Cortex of kidney (tissue), 1 donor: ENCODE results near the gene TBXAS1.

Experiments
- DNase-seq: peaks from one replicate; lab custom pipeline; 2025; lab: John Stamatoyannopoulos, UW

Gene TBXAS1

DNA sequence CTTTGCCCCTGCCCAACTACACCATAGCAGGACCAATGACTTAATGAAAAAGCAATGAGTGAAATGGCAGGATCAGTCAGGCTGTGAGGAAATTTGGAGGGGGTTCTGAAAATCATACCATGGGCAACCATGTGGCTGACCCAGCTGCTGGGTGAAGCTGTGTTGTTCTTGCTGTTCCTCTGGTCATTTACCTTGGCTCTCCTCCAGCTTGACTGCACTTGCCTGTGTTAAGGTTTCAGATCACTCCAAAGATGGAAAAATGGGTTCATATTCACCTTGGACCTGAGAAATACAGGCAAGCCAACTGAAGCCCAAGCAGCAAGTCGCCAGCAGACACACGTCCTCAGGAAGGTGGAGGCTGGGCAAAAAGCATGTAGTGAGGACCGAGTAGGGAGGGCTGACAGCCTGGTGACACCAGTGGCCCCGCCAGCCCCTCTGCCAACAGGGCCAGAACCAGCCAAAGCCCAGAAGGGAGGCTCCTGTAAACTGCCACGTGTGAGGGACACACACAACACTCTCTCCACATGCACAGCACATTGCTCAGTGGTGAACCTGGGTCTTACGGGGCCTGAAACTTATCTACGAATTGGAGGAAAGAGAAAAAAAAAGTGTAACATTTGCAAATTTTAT is 193.6 kb downstream of the TBXAS1 start:
- DNase-seq, result no peak

- no peak for DNase-seq
These were observed 194.7 kb downstream of the TBXAS1 start for GRCh38 chr7:140023728-140024127.

- no peak for DNase-seq
These were observed 195.5 kb downstream of the TBXAS1 start for GRCh38 chr7:140024585-140024984.

GRCh38 chr7:140025241-140025640 is 196.2 kb downstream of the TBXAS1 start:
- no peak for DNase-seq

GRCh38 chr7:140025814-140026433 is 196.9 kb downstream of the TBXAS1 start:
- no peak for DNase-seq

GRCh38 chr7:140026935-140027334 is 197.9 kb downstream of the TBXAS1 start:
- DNase-seq, result no peak

DNA sequence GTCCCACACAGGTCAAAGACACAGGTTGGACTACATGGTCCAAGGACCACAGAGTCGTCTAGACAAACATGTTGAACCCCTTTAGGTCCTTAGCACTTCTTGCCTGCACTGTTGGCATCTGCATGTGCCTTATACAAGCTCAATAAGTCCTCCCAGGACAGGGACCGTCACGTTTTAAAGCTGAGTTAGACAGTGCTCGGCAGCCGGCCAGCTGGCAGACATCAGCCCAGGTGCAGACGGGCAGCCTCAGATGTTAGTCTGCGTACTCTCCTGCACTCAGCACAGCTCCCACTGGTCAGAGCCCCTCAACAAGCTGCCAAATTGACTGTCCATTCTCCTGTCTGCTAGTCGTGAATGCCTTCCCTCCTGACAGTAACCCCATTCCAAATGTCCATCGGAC is 198.8 kb downstream of the TBXAS1 start:
- DNase-seq, result no peak

DNA sequence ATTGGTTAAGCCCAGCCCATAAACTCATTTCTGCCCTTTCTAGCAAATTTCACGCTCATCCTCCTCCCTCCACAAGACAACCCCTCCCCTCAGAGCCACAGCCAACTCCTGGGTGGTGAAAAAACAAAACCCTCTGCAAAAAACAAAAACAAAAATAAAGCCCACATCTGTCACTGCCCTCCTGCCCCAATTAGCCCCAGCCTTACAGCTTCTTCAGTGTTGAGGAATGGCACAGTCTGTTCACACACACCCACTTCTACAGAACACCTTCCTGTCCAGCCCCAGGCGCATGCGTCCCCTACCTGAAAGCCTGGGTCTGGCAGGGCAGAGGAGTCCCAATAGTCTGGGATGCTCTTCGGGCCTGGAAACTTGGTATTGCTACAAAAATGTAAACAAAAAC is 199.2 kb downstream of the TBXAS1 start:
- no peak for DNase-seq

GRCh38 chr7:140029072-140029471 is 200.0 kb downstream of the TBXAS1 start:
- no peak for DNase-seq

- DNase-seq, result no peak
These were observed 202.3 kb downstream of the TBXAS1 start for GRCh38 chr7:140031364-140031763.

DNA sequence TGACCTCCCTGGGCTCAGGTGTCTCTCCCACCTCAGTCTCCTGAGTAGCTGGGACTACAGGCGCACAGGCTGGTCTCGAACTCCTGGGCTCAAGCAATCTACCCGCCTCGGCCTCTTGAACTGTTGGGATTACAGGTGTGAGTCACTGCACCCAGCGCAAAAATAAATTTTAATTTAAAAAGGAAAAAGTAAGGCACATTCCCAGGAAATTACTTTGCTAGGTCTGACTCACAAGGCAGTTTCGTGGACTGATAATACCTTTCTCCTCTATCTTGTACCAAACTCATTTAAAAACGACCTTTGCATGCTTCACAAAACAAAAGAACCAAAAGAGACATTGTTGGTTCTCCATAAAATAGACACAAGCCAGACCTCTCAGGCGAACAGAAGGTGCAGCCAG is 204.0 kb downstream of the TBXAS1 start:
- DNase-seq, result no peak

GRCh38 chr7:140033779-140034363 is 204.8 kb downstream of the TBXAS1 start:
- no peak for DNase-seq

- DNase-seq, result no peak
These were observed 205.4 kb downstream of the TBXAS1 start for GRCh38 chr7:140034421-140034820.

DNA sequence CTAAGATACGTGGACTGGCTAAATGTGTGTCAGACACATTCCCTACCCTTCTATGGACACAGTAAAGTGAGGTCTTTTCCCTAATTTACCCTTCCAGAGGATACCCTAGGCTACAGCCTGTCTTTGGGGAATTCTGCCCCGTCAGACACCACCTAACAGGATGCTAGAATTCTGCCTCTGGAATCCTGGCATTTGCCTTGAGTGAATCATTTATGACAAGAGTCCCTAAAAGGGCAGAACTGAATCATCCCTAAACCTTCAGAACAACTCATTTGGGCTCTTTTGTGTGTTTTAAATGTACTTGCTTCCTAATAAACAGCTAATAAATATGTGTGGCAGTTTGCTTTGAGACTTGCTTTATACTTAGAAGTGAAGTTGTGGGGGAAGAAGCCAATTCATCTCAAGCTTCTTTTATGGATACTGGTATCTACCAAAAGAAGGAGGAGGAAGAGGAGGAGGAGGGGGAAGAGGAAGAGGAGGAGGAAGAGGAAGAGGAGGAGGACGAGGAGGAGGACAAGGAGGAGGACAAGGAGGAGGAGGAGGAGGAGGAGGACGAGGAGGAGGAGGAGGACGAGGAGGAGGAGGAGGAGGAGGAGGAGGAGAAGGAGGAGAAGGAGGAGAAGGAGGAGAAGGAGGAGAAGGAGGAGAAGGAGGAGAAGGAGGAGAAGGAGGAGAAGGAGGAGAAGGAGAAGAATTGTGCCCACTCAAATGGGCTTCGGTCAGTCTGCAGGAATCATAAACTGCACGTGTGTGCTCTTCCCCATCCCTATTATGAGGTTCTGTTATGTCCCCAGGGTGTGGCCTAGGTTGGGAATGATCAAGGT is 206.5 kb downstream of the TBXAS1 start:
- DNase-seq, result no peak

- DNase-seq, result no peak
These were observed 207.3 kb downstream of the TBXAS1 start for GRCh38 chr7:140036224-140036962.

GRCh38 chr7:140039066-140039465 is 210.0 kb downstream of the TBXAS1 start:
- no peak for DNase-seq

DNA sequence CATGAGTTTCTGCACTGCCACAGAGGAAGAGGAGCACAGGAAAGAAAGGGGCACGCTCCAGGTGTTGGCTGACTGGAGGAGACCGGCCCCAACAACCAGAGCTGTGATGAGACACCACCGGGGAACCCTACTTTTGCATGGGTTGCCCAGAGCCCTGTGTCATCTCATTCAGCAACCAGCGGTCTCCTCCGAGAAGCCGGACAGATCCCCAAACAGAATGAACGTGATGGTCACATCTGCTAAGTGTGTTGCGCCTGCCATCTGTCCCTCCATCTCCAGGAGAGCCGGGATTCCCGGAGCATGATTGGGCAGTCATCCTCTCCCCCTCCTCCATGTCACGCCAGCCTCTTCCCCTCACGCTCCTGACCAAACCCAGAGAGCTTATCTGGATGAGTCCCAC is 210.8 kb downstream of the TBXAS1 start:
- DNase-seq, result no peak

DNA sequence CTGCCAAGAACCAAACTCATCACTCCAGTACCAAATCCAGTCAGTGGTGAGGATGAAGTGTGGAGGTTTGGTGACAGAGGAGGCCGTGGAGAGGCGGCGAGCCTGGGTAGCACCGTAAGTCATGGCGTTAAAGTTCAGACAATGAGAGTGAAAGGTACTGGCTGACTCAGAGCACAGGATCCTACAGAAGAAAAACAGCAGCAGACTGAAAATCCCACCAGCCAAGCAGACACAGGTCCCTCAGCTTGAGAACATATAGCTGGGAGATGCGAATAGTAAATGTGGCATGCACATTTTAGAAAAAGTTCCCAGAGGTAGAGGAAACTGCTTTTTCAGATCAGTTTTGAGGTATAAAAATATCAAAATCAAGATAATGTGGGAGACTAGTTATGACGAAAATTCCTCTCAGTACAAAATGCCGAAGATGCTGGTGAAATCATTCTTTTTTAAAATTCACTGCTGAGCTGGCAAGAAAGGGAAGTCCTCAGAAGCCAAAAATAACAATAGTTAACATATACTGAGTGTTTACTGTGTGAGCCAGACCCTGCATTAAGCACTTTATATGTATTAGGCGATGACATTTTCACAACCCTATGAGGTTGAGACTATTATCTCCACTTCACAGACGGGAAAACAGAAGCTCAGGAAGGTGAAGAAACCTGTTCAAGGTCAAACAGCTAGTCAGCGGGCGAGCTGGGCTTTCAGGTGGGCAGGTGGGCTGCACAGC is 212.8 kb downstream of the TBXAS1 start:
- DNase-seq, result no peak

DNA sequence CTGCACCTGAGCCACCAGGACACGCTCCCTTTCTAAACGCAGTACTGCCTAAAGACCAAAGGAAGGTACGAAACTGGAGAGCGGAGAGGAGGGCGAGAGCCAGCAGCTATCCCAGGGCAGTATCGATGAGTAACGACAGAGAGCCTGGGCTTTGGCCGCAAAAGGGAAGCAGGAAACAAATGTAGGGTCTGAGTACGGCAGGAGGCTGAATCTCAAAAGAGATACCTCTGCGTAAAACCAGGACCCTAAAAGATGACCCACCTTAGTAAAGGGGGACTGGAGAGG is 213.3 kb downstream of the TBXAS1 start:
- DNase-seq, result no peak

DNA sequence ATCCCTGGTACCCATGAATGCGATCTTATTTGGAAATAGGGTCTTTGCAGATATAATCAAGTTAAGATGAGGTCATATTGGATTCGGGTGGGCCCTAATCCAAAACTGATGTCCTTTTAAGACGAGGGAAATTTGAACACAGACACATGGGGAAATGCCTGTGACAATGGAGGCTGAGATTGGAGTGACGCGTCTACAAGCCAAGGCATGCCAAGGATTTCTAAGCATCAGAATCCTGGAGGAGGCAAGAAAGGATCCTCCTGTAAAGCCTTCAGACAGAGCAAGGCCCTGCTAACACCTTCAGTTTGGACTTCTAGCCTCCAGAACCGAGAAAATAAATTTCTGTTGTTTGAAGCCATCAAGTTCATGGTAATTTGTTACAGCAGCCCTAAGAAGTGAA is 215.2 kb downstream of the TBXAS1 start:
- DNase-seq, result no peak

DNA sequence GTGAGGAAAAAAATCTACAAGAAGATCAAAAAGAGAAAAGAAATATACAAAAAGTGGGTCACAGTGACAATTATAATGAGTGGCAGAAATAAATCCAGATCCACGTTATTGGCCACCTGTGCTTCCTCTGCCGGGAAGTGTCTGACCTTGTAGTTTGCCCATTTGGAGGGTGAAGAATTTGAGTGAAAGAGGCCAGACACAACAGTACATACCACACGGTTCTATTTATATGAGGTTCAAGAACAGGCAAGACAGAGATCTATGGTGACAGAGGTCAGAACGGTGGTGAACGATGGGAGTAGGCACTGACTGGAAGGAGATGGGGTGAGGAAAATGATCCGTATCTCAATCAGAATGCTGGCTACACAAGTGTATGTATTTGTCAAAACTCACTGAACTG is 216.6 kb downstream of the TBXAS1 start:
- DNase-seq, result no peak

GRCh38 chr7:140047197-140047596 is 218.1 kb downstream of the TBXAS1 start:
- no peak for DNase-seq
